Osteoblast (primary cell): Measurements from ENCODE around the gene FAU. TPM values are rescaled to one million over a fixed set of nuclear protein-coding genes. Genes with fewer than 3 reads are reported as not detected.

Experiments
- DNase-seq: peaks from one replicate; pipeline ENCODE4 v3.0.0; 2011; ENCODE audit warnings: low spot score, mixed read lengths; ENCODE audit not compliant: insufficient read length; ENCODE audit errors: missing footprints
- H2AFZ ChIP-seq: 2 replicates; pipeline ENCODE4 v1.6.0; 2011; ENCODE audit warnings: mild to moderate bottlenecking, low read length
- H3K27ac ChIP-seq: 2 replicates; pipeline ENCODE4 v1.5.1; 2011; ENCODE audit warnings: mild to moderate bottlenecking, low read depth, low read length, moderate library complexity
- H3K27me3 ChIP-seq: 2 replicates; pipeline ENCODE4 v1.6.0; 2012; ENCODE audit warnings: mild to moderate bottlenecking, control low read depth, inconsistent platforms, low read length, moderate library complexity; ENCODE audit not compliant: insufficient read depth
- H3K36me3 ChIP-seq: 2 replicates; pipeline ENCODE4 v1.5.1; 2011; ENCODE audit warnings: mild to moderate bottlenecking, low read length, control low read depth, moderate library complexity; ENCODE audit not compliant: insufficient read depth
- H3K4me1 ChIP-seq: 2 replicates; pipeline ENCODE4 v1.5.1; 2011; ENCODE audit warnings: mild to moderate bottlenecking, low read length, control low read depth, moderate library complexity; ENCODE audit not compliant: insufficient read depth
- H3K4me2 ChIP-seq: 2 replicates; pipeline ENCODE4 v1.6.0; 2011; ENCODE audit warnings: mild to moderate bottlenecking, low read length; ENCODE audit not compliant: insufficient read depth
- H3K4me3 ChIP-seq: fragments of 200-600 bp; sonication (generic); 3 replicates; pipeline ENCODE4 v1.5.1; 2012; ENCODE audit warnings: mild to moderate bottlenecking, low read length, inconsistent platforms; ENCODE audit not compliant: insufficient read depth
- H3K79me2 ChIP-seq: 2 replicates; pipeline ENCODE4 v1.6.0; 2012; ENCODE audit warnings: mild to moderate bottlenecking, low read length, control low read depth, inconsistent platforms; ENCODE audit not compliant: insufficient read depth
- H3K9me3 ChIP-seq: 2 replicates; pipeline ENCODE4 v1.5.1; 2011; ENCODE audit warnings: low read depth, low read length, control low read depth
- H4K20me1 ChIP-seq: 2 replicates; pipeline ENCODE4 v1.6.0; 2012; ENCODE audit warnings: mild to moderate bottlenecking, low read length, control low read depth; ENCODE audit not compliant: insufficient read depth
- CTCF ChIP-seq: IDR thresholded peaks from 2 replicates; pipeline ENCODE4 v1.5.1; 2011; ENCODE audit warnings: mild to moderate bottlenecking, low read depth, low read length, moderate library complexity; ENCODE audit errors: extremely low read depth
- total RNA-seq: library from RNA; depleted of rRNA; stranded (reverse); fragments of >200 nt; gene quantifications from 2 replicates; pipeline ENCODE4 v1.2.3, GENCODE V29; 2012

The FAU gene
- total RNA-seq, 1 donor = 118 TPM

DNA sequence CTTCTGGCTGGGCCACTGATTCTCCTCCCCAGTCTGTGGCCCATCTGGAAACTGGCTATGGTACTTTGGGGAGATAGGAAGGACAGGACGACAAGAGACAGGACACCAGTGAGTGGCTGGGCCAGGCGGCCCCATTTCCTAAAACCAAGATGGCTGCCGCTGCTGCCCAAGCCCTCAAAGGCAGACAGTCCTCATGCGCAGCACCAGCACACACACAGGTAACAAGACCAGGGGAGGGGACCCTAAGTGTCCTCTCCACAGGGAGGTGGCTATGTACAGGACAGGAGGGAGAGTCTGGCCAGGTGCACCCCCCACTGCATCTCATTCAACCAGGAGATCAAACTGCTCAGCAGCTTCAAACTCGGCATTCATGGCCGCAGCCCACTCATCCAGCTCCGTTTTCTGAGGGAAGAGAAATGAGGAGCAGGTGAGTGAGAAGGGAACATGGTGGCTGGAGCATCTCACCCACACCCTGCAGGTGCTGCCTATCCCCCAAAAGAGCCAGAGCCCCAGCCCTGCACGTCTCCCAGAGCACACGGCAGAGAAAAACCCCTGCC is 43.1 kb downstream of the FAU start:
- Histone ChIP-seq H3K27ac (no peak overlapping the region), H3K27me3 (no peaks in the 10 kb centered on the region), H3K79me2 (peaks cover 51% of the 10 kb centered on the region), H3K36me3 (peaks cover 12% of the 10 kb centered on the region), H3K4me1 (peaks cover 10% of the 10 kb centered on the region), H2AFZ (peak overlapping the region; percentile 56), H3K9me3 (no peaks in the 10 kb centered on the region), H3K4me3 (no peak overlapping the region), H4K20me1 (no peaks in the 10 kb centered on the region), H3K4me2 (no peak overlapping the region)
- no peak for TF ChIP-seq CTCF
- DNase-seq = peak; percentile 58

- H3K36me3 ChIP-seq = peaks cover 12% of the 10 kb centered on the region
- TF ChIP-seq CTCF = peak; percentile 48
- no peak overlapping the region for H3K4me3 ChIP-seq
- H3K9me3 ChIP-seq = no peaks in the 10 kb centered on the region
- peaks cover 6% of the 10 kb centered on the region for H3K4me1 ChIP-seq
- peak overlapping the region; percentile 56 for H2AFZ ChIP-seq
- no peak overlapping the region for H3K4me2 ChIP-seq
- no peak overlapping the region for H3K27ac ChIP-seq
- peak; percentile 84 for DNase-seq
- no peaks in the 10 kb centered on the region for H4K20me1 ChIP-seq
- H3K79me2 ChIP-seq = peaks cover 44% of the 10 kb centered on the region
- H3K27me3 ChIP-seq = no peaks in the 10 kb centered on the region
These were observed 43.8 kb downstream of the FAU start for GRCh38 chr11:65078151-65078550.

GRCh38 chr11:65077451-65077850 is 44.5 kb downstream of the FAU start:
- no peak for TF ChIP-seq CTCF
- peaks cover 12% of the 10 kb centered on the region for H3K36me3 ChIP-seq
- no peaks in the 10 kb centered on the region for H3K27me3 ChIP-seq
- no peaks in the 10 kb centered on the region for H3K9me3 ChIP-seq
- no peak overlapping the region for H3K4me3 ChIP-seq
- H4K20me1 ChIP-seq = no peaks in the 10 kb centered on the region
- H3K79me2 ChIP-seq = peaks cover 37% of the 10 kb centered on the region
- H3K4me1 ChIP-seq = no peaks in the 10 kb centered on the region
- H2AFZ ChIP-seq = peak overlapping the region; percentile 29
- H3K27ac ChIP-seq = no peak overlapping the region
- peak; percentile 48 for DNase-seq
- H3K4me2 ChIP-seq = no peak overlapping the region

DNA sequence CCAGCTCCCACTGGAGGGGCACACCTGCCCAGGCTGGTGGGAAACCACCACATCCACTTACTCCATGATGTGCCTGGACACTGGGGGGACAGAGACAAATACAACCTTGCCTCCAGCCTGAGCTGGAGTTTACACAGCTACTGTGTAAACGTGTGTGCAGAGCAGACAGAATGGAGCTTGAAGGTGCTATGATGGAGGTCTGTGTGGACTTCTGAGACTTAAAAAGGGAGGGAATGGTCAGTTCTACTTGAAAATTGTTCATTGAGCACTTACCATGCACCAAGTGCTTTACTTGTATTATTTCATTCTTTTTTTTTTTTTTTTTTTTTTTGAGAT is 49.3 kb downstream of the FAU start:
- peak; percentile 32 for DNase-seq
- Histone ChIP-seq H3K27ac (no peak overlapping the region), H2AFZ (no peak overlapping the region), H3K27me3 (no peaks in the 10 kb centered on the region), H3K9me3 (no peaks in the 10 kb centered on the region), H3K36me3 (no peaks in the 10 kb centered on the region), H3K4me3 (no peak overlapping the region), H3K4me2 (no peak overlapping the region), H3K79me2 (peaks cover 2% of the 10 kb centered on the region), H3K4me1 (no peaks in the 10 kb centered on the region), H4K20me1 (no peaks in the 10 kb centered on the region)
- TF ChIP-seq CTCF = no peak
